ENCODE results near the gene SLC25A47.

GRCh38 chr14:100348784-100349685 is 25.9 kb downstream of the SLC25A47 start:
- TF ChIP-seq CTCF (IDR thresholded peaks at IDR 0.05) (no peak), REST (IDR thresholded peaks at IDR 0.05; ENCODE audit: insufficient read depth in 1 of 2, low read depth in 2 of 2, low read length in 1 of 2) (no peak), POLR2AphosphoS5 (IDR thresholded peaks at IDR 0.05; ENCODE audit: low read depth, low read length) (no peak)
